Loucy (cell line): ENCODE measurements around the gene ZFYVE28.

Experiments used
- EZH2phosphoT487 ChIP-seq: fragments of 200-600 bp; IDR thresholded peaks from 2 replicates; pipeline ENCODE4 v1.6.1; 2018; ENCODE audit warnings: antibody characterized with exemption, mild to moderate bottlenecking, moderate library complexity, borderline replicate concordance
- TF ChIP-seq, protein P1 (sequence below): fragments of 200-600 bp; sonication (generic); conservative IDR thresholded peaks from 2 replicates; pipeline ENCODE4 v1.5.1; 2014; ENCODE audit warnings: mild to moderate bottlenecking, antibody characterized with exemption, low read length

DNA sequence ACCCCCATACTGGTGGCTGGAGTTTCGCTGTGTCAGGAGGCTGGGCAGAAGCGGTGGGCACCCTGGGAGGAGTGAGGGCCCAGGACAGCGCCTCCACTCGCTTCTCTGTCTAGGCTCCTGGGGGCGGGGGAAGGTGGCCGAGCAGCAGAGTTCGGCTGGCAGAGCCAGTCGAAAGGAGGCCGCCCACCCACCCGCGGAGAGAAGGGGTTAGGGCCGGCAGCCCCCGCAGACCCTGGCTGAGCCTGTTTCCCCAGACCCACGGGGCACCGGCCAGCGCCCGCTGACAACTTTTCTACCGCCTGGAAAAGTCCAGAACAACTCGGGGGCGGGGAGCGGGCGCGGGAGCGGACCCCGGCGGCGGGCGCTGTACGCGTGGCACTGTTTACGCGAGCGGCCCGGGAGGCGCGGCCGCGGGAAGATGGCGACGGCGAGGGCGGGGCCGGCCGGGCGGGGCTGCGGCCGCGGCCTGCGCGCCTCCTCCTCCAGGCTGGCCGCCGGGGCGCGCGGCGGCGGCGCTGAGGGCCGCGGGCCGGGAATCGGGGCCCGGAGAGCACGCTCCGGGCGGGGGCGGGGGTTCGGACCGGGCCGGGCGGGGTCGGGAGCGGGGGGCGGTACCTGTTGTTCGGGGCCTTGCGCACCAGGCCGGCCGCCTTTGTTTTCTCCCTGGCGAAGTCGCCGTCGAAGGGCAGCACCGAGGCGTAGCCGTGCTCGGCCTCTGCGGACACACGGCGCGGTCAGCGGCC lies 157.2 kb downstream of the ZFYVE28 start:
- TF ChIP-seq, protein P1, sequence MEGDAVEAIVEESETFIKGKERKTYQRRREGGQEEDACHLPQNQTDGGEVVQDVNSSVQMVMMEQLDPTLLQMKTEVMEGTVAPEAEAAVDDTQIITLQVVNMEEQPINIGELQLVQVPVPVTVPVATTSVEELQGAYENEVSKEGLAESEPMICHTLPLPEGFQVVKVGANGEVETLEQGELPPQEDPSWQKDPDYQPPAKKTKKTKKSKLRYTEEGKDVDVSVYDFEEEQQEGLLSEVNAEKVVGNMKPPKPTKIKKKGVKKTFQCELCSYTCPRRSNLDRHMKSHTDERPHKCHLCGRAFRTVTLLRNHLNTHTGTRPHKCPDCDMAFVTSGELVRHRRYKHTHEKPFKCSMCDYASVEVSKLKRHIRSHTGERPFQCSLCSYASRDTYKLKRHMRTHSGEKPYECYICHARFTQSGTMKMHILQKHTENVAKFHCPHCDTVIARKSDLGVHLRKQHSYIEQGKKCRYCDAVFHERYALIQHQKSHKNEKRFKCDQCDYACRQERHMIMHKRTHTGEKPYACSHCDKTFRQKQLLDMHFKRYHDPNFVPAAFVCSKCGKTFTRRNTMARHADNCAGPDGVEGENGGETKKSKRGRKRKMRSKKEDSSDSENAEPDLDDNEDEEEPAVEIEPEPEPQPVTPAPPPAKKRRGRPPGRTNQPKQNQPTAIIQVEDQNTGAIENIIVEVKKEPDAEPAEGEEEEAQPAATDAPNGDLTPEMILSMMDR, result no peak
- no peak for TF ChIP-seq EZH2phosphoT487
